GM12874 (cell line): ENCODE data around the gene PGP.

Experiments used
- TF ChIP-seq, protein P1 (sequence below): IDR thresholded peaks from 2 replicates; pipeline ENCODE4 v1.5.1; 2011; ENCODE audit warnings: low read depth, mild to moderate bottlenecking, control low read depth, low read length, moderate library complexity; ENCODE audit not compliant: insufficient read depth

PGP gene

GRCh38 chr16:2229632-2230250 is 15.1 kb upstream of the PGP start:
- TF ChIP-seq, protein P1, sequence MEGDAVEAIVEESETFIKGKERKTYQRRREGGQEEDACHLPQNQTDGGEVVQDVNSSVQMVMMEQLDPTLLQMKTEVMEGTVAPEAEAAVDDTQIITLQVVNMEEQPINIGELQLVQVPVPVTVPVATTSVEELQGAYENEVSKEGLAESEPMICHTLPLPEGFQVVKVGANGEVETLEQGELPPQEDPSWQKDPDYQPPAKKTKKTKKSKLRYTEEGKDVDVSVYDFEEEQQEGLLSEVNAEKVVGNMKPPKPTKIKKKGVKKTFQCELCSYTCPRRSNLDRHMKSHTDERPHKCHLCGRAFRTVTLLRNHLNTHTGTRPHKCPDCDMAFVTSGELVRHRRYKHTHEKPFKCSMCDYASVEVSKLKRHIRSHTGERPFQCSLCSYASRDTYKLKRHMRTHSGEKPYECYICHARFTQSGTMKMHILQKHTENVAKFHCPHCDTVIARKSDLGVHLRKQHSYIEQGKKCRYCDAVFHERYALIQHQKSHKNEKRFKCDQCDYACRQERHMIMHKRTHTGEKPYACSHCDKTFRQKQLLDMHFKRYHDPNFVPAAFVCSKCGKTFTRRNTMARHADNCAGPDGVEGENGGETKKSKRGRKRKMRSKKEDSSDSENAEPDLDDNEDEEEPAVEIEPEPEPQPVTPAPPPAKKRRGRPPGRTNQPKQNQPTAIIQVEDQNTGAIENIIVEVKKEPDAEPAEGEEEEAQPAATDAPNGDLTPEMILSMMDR: no peak

- TF ChIP-seq, protein P1: no peak
These were observed 14.5 kb upstream of the PGP start for GRCh38 chr16:2229091-2229490.

- TF ChIP-seq, protein P1: no peak
These were observed 13.7 kb upstream of the PGP start for GRCh38 chr16:2228161-2228824.

- TF ChIP-seq, protein P1: no peak
These were observed 12.3 kb upstream of the PGP start for GRCh38 chr16:2226918-2227317.

- TF ChIP-seq, protein P1: no peak
These were observed 11.7 kb upstream of the PGP start for GRCh38 chr16:2226245-2226793.

DNA sequence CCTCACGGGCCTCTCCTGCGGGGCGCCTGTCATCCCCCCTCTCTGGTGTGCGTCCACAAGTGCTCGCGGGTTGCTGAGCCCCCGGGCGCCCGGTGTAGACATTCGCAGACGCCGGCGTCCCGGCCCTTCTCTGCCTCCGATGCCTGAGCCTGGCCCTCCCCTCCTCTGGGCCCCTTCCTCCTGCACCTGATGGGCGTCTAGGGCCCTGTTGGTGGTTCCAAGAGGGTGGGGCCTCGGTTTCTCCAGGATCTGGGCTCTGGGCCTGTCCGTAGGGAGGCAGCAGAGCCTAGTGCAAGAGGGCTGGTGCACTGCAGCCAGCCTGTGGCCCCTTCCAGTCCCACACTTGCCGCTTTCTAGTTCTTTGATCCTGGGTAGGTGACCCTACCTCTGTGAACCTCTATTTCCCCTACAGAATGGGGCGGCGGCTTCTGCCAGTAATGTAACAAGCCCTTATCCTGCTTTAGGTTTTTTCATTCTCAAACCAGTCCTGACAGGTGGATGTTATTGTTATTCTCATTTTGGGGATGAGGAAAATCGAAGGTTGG is 9.4 kb upstream of the PGP start:
- TF ChIP-seq, protein P1: no peak

GRCh38 chr16:2223221-2223941 is 8.7 kb upstream of the PGP start, which contains the start of gene E4F1:
Gene E4F1 (plus strand): TSS chr16:2223591. CDS start chr16:2223614, 23 bp downstream.
- TF ChIP-seq, protein P1: no peak
